ENCODE measurements around the gene RNF20. TPM values are rescaled to one million over a fixed set of nuclear protein-coding genes. Genes with fewer than 3 reads are reported as not detected.

RNF20 gene
- total and polyA plus RNA-seq, 2 donors (not counting 3 experiments of a cell fraction or from before 2014, with no cell fraction given), result 6.1 to 33.7 TPM

GRCh38 chr9:101605547-101605946, 71.9 kb downstream of the RNF20 start:
- BruUV-seq (replicated peaks), result no TSS peak
- no peaks in the 10 kb centered on the region for H3K4me1 ChIP-seq (ENCODE audit: control insufficient read depth, extremely low read depth, insufficient read depth, low read length)
- dilution Hi-C loops (cut with MboI; ENCODE audit: extremely low pct_ligation_motif_present, low sequenced_read_pairs), result no loop called here

More at GRCh38 chr9:101605547-101605946, 71.9 kb downstream of the RNF20 start:
- intact Hi-C loops (cut with micrococcal nuclease), result no loop called here
- ChIA-PET POLR2A (no interaction called here), CTCF (no interaction called here)
- DNase-seq (ENCODE audit: low read depth, low spot score) (no peak), FAIRE-seq (no peak)
- no peak for TF ChIP-seq POLR2A (IDR thresholded peaks at IDR 0.05; ENCODE audit: low read depth, low read length)
- TF ChIP-seq MYC (IDR thresholded peaks at IDR 0.05; ENCODE audit: low read depth, low read length), result no peak
- no peak for TF ChIP-seq FOS (IDR thresholded peaks at IDR 0.05; ENCODE audit: borderline replicate concordance, insufficient read depth, low read length)
- no peak for TF ChIP-seq EZH2 (IDR thresholded peaks at IDR 0.05; ENCODE audit: borderline replicate concordance, low read depth, low read length, severe bottlenecking)
- TF ChIP-seq GATA2 (IDR thresholded peaks at IDR 0.05; ENCODE audit: insufficient read depth, insufficient read length, low read depth, low read length), result no peak
- TF ChIP-seq JUN (IDR thresholded peaks at IDR 0.05; ENCODE audit: borderline replicate concordance, insufficient read depth, insufficient read length, low read depth), result no peak
- TF ChIP-seq CTCF (IDR thresholded peaks at IDR 0.05; ENCODE audit: extremely low read depth in 1 of 2, insufficient read depth in 1 of 2, low read depth in 1 of 2, low read length in 2 of 2), result no peak
- no peak for TF ChIP-seq POLR2AphosphoS5 (IDR thresholded peaks at IDR 0.05; ENCODE audit: insufficient read depth, low read depth, low read length)
- TF ChIP-seq, protein P1, sequence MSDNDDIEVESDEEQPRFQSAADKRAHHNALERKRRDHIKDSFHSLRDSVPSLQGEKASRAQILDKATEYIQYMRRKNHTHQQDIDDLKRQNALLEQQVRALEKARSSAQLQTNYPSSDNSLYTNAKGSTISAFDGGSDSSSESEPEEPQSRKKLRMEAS (IDR thresholded peaks at IDR 0.05; ENCODE audit: insufficient read depth, insufficient read length), result no peak
- Histone ChIP-seq H3K79me2 (ENCODE audit: control insufficient read depth, insufficient read depth, low read length) (no peaks in the 10 kb centered on the region), H3K36me3 (ENCODE audit: control insufficient read depth in 2 of 2, extremely low read depth in 1 of 2, insufficient read depth in 2 of 2, low read length in 2 of 2) (no peaks in the 10 kb centered on the region), H3K4me2 (ENCODE audit: insufficient read depth, low read length) (no peak overlapping the region), H3K4me3 (replicated peaks in 1 of 3; ENCODE audit: insufficient read depth in 1 of 3, low read depth in 1 of 3, low read length in 3 of 3) (no peak overlapping the region), H3K9me3 (replicated peaks; ENCODE audit: control insufficient read depth, insufficient read depth, low read length) (no peaks in the 10 kb centered on the region), H3K9me1 (replicated peaks; ENCODE audit: control insufficient read depth, extremely low read depth, insufficient read depth, low read length) (no peaks in the 10 kb centered on the region), H3K27ac (ENCODE audit: insufficient read depth, low read depth, low read length) (no peak overlapping the region), H3K9ac (replicated peaks; ENCODE audit: extremely low read depth, insufficient read depth, low read length) (no peak overlapping the region), H3K27me3 (ENCODE audit: control insufficient read depth in 2 of 2, insufficient read depth in 2 of 2, low read length in 2 of 2) (no peaks in the 10 kb centered on the region), H2AFZ (ENCODE audit: low read depth, low read length) (no peak overlapping the region), H4K20me1 (replicated peaks; ENCODE audit: control insufficient read depth, extremely low read depth, insufficient read depth, low read length) (no peaks in the 10 kb centered on the region)

Small RNAs within 50 kb of the gene (small RNA-seq; reads per million reads assigned to genes)
- gene AL353621.1 (ENCODE audit: insufficient read depth, insufficient read length, low read depth, low replicate concordance), result not detected

Other genes with a start within 250 kb of the RNF20 start
- gene BAAT, start 148.8 kb upstream of the RNF20 start, total RNA-seq, result not detected in 2 replicates
- 0.01 TPM in 1 of 2 replicates, not detected in the other for gene BAAT, start 148.8 kb upstream of the RNF20 start, polyA plus RNA-seq
- gene MRPL50, start 135.2 kb upstream of the RNF20 start, total RNA-seq, result 8.6 and 9.7 TPM in 2 replicates
- gene MRPL50, start 135.2 kb upstream of the RNF20 start, polyA plus RNA-seq, result 5.1 and 5.7 TPM in 2 replicates
- gene ZNF189, start 135.0 kb upstream of the RNF20 start, total RNA-seq, result 14.4 and 14.6 TPM in 2 replicates
- gene ZNF189, start 135.0 kb upstream of the RNF20 start, polyA plus RNA-seq, result 2.5 and 3.3 TPM in 2 replicates
- gene ALDOB, start 98.1 kb upstream of the RNF20 start, total RNA-seq, result not detected in 2 replicates
- gene ALDOB, start 98.1 kb upstream of the RNF20 start, polyA plus RNA-seq, result not detected in 2 replicates
- gene PPP3R2, start 61.1 kb downstream of the RNF20 start, total RNA-seq, result not detected in 2 replicates
- gene PPP3R2, start 61.1 kb downstream of the RNF20 start, polyA plus RNA-seq, result not detected in 2 replicates
- not detected in 2 replicates for gene GRIN3A, start 204.8 kb downstream of the RNF20 start, total RNA-seq
- gene GRIN3A, start 204.8 kb downstream of the RNF20 start, polyA plus RNA-seq, result not detected in 2 replicates